ENCODE results near the gene PITPNB. TPM values are rescaled to one million over a fixed set of nuclear protein-coding genes. Genes with fewer than 3 reads are reported as not detected.

PITPNB gene
- total RNA-seq, 3 donors from 2014 or later, result 41.1 to 49.2 (median 47.5) TPM

- TF ChIP-seq CTCF (IDR thresholded peaks at IDR 0.05), result no peak
- TF ChIP-seq POLR2AphosphoS5 (IDR thresholded peaks at IDR 0.05), result no peak
- TF ChIP-seq POLR2A (IDR thresholded peaks at IDR 0.05), result no peak
- intact Hi-C loops (cut with DNase I; ENCODE audit: low total_unique reads), result no loop called here
- Histone ChIP-seq H3K9me3 (no peaks in the 10 kb centered on the region), H3K27ac (no peak overlapping the region), H3K36me3 (no peaks in the 10 kb centered on the region), H3K4me1 (no peaks in the 10 kb centered on the region), H3K27me3 (no peaks in the 10 kb centered on the region), H3K4me3 (no peak overlapping the region)
- no peak for DNase-seq (ENCODE audit: low spot score in 2 of 2)
Observed at GRCh38 chr22:27961182-27961581, 42.1 kb upstream of the PITPNB start.

- no peak for DNase-seq (ENCODE audit: low spot score in 2 of 2)
- Histone ChIP-seq H3K27me3 (no peaks in the 10 kb centered on the region), H3K27ac (no peak overlapping the region), H3K4me3 (no peak overlapping the region), H3K9me3 (no peaks in the 10 kb centered on the region), H3K36me3 (no peaks in the 10 kb centered on the region), H3K4me1 (no peaks in the 10 kb centered on the region)
- no peak for TF ChIP-seq POLR2A (IDR thresholded peaks at IDR 0.05)
- no peak for TF ChIP-seq POLR2AphosphoS5 (IDR thresholded peaks at IDR 0.05)
- TF ChIP-seq CTCF (IDR thresholded peaks at IDR 0.05), result no peak
- intact Hi-C loops (cut with DNase I; ENCODE audit: low total_unique reads), result no loop called here
Observed at GRCh38 chr22:27959335-27960090, 40.5 kb upstream of the PITPNB start.

- Histone ChIP-seq H3K27ac (no peak overlapping the region), H3K4me1 (no peaks in the 10 kb centered on the region), H3K27me3 (no peaks in the 10 kb centered on the region), H3K9me3 (no peaks in the 10 kb centered on the region), H3K4me3 (no peak overlapping the region), H3K36me3 (no peaks in the 10 kb centered on the region)
- DNase-seq (ENCODE audit: low spot score in 2 of 2), result no peak
- intact Hi-C loops (cut with DNase I; ENCODE audit: low total_unique reads), result no loop called here
- no peak for TF ChIP-seq POLR2AphosphoS5 (IDR thresholded peaks at IDR 0.05)
- TF ChIP-seq CTCF (IDR thresholded peaks at IDR 0.05), result no peak
- no peak for TF ChIP-seq POLR2A (IDR thresholded peaks at IDR 0.05)
Observed at GRCh38 chr22:27952779-27953178, 33.7 kb upstream of the PITPNB start.

GRCh38 chr22:27952091-27952490 lies 33.0 kb upstream of the PITPNB start:
- no peak for DNase-seq (ENCODE audit: low spot score in 2 of 2)

More at GRCh38 chr22:27952091-27952490, 33.0 kb upstream of the PITPNB start:
- intact Hi-C loops (cut with DNase I; ENCODE audit: low total_unique reads), result no loop called here
- H3K9me3 ChIP-seq, result no peaks in the 10 kb centered on the region
- no peaks in the 10 kb centered on the region for H3K27me3 ChIP-seq
- H3K36me3 ChIP-seq, result no peaks in the 10 kb centered on the region
- H3K4me1 ChIP-seq, result no peaks in the 10 kb centered on the region
- TF ChIP-seq POLR2A (IDR thresholded peaks at IDR 0.05) (no peak), CTCF (IDR thresholded peaks at IDR 0.05) (no peak), POLR2AphosphoS5 (IDR thresholded peaks at IDR 0.05) (no peak)
- no peak overlapping the region for H3K27ac ChIP-seq
- H3K4me3 ChIP-seq, result no peak overlapping the region

Measured in breast epithelium (tissue), 4 donors.